ENCODE data around the gene NEDD8.

Gene NEDD8

DNA sequence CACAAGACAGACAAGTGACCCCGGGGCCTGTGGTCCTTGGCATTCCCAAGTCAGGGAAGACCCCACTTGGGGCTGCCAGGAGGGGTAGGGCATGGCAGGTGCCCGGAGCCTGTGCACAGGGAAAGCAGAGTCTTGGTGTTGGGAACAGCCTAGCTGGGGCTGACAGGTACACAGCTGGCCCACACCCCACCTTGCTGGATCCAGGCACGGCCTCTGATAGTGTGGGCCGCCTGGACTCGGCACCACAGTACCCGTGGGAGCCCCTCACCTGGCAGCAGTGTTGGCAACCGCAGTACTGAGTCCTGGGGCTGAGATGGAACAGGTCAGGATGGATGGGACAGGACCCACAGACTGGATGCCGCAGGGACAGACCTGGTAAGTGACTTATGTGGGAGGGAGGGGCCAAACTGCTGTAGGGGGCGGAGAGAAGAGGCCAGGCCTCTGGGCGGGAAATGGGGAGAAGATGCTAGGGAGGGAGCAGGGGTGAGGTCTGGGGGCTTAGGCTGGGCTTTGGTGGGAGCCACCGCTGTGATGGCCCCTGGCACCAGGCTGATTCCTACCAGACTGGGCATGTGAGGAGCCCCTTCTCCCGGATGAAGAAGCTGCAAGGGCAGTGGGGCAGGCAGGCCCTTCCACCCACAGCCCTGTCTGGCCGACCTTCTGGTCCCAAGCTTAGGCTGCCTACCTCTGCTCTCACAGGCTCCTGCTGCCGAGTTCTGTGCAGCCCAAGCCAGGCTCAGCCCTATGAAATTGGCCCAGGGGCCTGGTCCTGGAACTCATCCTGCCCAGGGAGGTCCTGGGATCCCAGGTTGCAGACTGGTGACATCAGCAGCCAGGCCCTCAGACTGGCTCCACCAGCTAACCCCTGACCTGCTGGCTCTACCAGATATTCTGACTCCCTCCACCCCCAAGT, 30.9 kb upstream of the NEDD8 start, which contains the start of gene TGM1:
Gene TGM1, minus strand, starts transcription at position 357 of the 913 bp plus-strand sequence. CDS start 825 bp downstream, outside the sequence.
- H3K27ac ChIP-seq = peak within 1 kb of the TSS; percentile 14
- TF ChIP-seq ZFX (IDR thresholded peaks at IDR 0.05) = no peak
- TF ChIP-seq, protein P1, sequence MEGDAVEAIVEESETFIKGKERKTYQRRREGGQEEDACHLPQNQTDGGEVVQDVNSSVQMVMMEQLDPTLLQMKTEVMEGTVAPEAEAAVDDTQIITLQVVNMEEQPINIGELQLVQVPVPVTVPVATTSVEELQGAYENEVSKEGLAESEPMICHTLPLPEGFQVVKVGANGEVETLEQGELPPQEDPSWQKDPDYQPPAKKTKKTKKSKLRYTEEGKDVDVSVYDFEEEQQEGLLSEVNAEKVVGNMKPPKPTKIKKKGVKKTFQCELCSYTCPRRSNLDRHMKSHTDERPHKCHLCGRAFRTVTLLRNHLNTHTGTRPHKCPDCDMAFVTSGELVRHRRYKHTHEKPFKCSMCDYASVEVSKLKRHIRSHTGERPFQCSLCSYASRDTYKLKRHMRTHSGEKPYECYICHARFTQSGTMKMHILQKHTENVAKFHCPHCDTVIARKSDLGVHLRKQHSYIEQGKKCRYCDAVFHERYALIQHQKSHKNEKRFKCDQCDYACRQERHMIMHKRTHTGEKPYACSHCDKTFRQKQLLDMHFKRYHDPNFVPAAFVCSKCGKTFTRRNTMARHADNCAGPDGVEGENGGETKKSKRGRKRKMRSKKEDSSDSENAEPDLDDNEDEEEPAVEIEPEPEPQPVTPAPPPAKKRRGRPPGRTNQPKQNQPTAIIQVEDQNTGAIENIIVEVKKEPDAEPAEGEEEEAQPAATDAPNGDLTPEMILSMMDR (conservative IDR thresholded peaks at IDR 0.05) = no peak

- no peak overlapping the region for H3K27ac ChIP-seq
- TF ChIP-seq, protein P1 (conservative IDR thresholded peaks at IDR 0.05) = no peak
- no peak for TF ChIP-seq ZFX (IDR thresholded peaks at IDR 0.05)
Observed at GRCh38 chr14:24261969-24262327, 29.8 kb upstream of the NEDD8 start.

GRCh38 chr14:24261256-24261968, 29.2 kb upstream of the NEDD8 start:
- H3K27ac ChIP-seq = no peak overlapping the region
- TF ChIP-seq ZFX (IDR thresholded peaks at IDR 0.05) = no peak
- TF ChIP-seq, protein P1 (conservative IDR thresholded peaks at IDR 0.05) = no peak

DNA sequence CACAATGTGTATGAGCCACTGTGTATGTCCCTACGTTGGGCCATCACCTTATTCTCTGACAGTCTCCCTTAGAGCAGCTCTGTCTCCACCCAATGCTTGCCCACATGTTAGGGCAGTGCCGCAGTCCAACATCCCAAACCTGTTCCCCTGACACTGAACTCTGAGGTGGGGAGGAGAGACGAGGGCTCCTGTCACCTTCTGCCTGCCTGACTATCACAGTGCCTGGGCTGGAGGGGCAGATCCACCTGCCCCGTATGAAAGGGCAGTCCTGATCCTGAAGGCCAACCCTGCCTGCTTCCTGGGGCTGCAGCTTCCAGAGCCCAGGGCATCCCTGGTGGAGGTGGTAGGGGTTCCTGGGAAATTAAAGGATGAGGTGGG, 28.6 kb upstream of the NEDD8 start:
- no peak overlapping the region for H3K27ac ChIP-seq
- no peak for TF ChIP-seq ZFX (IDR thresholded peaks at IDR 0.05)
- TF ChIP-seq, protein P1 (conservative IDR thresholded peaks at IDR 0.05) = no peak

DNA sequence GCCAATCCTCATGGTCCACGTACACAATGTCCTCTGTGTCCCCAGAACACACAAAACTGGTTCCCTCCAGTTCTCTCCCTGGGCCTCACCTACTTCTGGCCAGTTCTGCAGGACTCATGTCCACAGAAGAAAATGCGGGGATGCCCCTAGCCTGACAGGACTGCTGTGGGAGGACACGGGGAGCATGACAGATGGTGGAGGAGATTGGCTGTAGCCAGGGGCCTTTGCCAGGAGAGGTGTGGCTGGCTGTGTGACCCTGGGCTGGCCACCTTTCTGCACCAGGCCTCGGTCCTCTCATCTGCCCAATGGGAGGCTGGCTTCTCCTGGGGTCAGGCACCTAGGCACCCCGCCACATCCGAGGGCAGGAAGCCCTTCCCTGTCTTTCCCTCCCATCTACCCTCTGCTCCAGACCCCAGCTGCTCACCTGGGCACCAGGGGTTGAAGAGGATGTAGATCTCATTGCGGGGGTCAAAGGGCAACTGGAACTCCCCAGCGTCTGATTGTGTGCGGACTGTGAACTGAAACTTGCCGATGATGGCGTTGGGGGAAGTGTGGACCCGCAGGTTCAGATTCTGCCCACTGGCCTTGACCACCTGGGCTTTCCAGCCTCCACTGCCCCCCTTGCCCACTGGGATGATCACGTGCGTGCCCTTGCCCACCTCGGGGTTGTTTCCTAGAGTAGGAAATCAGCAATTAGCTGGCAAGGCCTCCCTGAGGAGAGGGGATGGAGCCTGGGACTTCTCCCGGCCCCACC, 28.0 kb upstream of the NEDD8 start:
- no peak overlapping the region for H3K27ac ChIP-seq
- TF ChIP-seq, protein P1 (conservative IDR thresholded peaks at IDR 0.05) = no peak
- no peak for TF ChIP-seq ZFX (IDR thresholded peaks at IDR 0.05)

DNA sequence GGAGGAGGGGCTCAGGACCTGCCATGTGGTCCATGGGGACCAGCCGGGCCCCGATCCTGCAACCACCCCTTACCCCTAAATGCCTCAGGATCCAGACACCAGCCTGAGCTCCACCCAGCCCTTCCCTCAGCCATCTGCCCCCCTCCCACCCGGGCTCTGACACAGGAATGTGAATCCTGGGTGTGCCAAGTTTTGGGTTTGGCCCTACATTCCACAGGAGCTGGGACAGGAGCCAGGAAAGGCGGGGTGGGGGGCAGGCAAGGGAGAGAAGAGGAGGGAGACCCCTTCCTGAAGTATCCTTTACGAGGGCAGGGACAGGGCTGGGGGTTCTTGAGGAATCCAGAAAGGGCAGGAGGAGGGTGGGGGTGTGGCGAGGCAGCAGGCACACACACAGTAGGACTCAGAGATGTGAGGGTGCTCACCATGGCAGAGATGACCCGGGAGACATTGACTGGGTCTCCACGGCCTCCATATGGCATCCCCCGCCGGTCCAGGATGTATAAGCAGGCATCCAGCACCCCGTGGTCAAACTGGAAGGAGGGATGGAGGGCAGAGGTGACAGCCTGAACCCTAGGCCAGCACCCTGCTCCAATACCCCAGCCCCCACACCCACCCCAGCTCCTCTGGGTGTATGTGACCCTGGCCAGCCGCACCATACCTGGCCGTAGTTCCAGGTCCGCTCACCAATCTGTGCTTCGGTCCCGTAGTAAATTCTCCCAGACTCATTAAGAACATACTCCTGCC, 27.3 kb upstream of the NEDD8 start:
- no peak overlapping the region for H3K27ac ChIP-seq
- TF ChIP-seq, protein P1 (conservative IDR thresholded peaks at IDR 0.05) = no peak
- TF ChIP-seq ZFX (IDR thresholded peaks at IDR 0.05) = no peak

Measured in C4-2B (cell line).